Measurements from ENCODE around the gene INTS14.

The INTS14 gene

GRCh38 chr15:65623103-65623502 is 12.2 kb upstream of the INTS14 start:
- H2AK5ac ChIP-seq (ENCODE audit: low read length, severe bottlenecking) = no peak overlapping the region
- H3K18ac ChIP-seq (ENCODE audit: low read depth in 1 of 2, low read length in 2 of 2) = no peak overlapping the region
- no peak overlapping the region for H3K4me3 ChIP-seq (ENCODE audit: insufficient read depth in 1 of 2, low read depth in 1 of 2, low read length in 2 of 2)
- H2BK5ac ChIP-seq (ENCODE audit: low read depth, low read length, poor library complexity, severe bottlenecking) = no peak overlapping the region
- no peak overlapping the region for H3K4ac ChIP-seq (ENCODE audit: low read depth in 1 of 2, low read length in 2 of 2)
- H3K9me3 ChIP-seq (ENCODE audit: control insufficient read depth, low read length) = no peaks in the 10 kb centered on the region
- no peak for DNase-seq
- no peak overlapping the region for H2BK15ac ChIP-seq (ENCODE audit: low read depth, poor library complexity, severe bottlenecking)
- no peak overlapping the region for H3K23ac ChIP-seq (ENCODE audit: low read length in 2 of 2)
- H2AFZ ChIP-seq (ENCODE audit: low read depth, low read length) = no peak overlapping the region
- H3K79me1 ChIP-seq (replicated peaks; ENCODE audit: low read length, poor library complexity, severe bottlenecking) = peaks cover 1% of the 10 kb centered on the region
- H3K4me2 ChIP-seq (ENCODE audit: low read length, poor library complexity, severe bottlenecking) = no peak overlapping the region
- H3K9ac ChIP-seq (ENCODE audit: low read length) = no peak overlapping the region
- H3K27ac ChIP-seq (ENCODE audit: low read length, poor library complexity, severe bottlenecking) = no peak overlapping the region
- peaks cover 16 to 32% of the 10 kb centered on the region in 2 experiments for H3K36me3 ChIP-seq (ENCODE audit: control insufficient read depth in 1 of 2, insufficient read depth in 2 of 2, low read depth in 1 of 2, low read length in 2 of 2)
- H2BK120ac ChIP-seq (ENCODE audit: low read depth, low read length) = no peak overlapping the region
- H3K27me3 ChIP-seq (ENCODE audit: control insufficient read depth in 1 of 2, insufficient read depth in 1 of 2, low read length in 2 of 2) = no peaks in the 10 kb centered on the region
- H4K91ac ChIP-seq (ENCODE audit: low read length) = no peak overlapping the region
- no peak overlapping the region for H3K14ac ChIP-seq (ENCODE audit: low read length in 2 of 2)
- no peak overlapping the region for H4K8ac ChIP-seq (ENCODE audit: low read length)
- H3K4me1 ChIP-seq (ENCODE audit: control insufficient read depth, insufficient read depth, low read depth, low read length) = no peaks in the 10 kb centered on the region
- no peak overlapping the region for H2BK12ac ChIP-seq (ENCODE audit: low read length in 2 of 2)

GRCh38 chr15:65621638-65622037 is 10.7 kb upstream of the INTS14 start, which contains the start of gene SLC24A1:
TSS of gene SLC24A1 (plus strand) at chr15:65621938. CDS start at chr15:65624081, 2,143 bp downstream.
- H3K36me3 ChIP-seq (ENCODE audit: control insufficient read depth in 1 of 2, insufficient read depth in 2 of 2, low read depth in 1 of 2, low read length in 2 of 2) = peaks cover 16 to 32% of the 10 kb centered on the region in 2 experiments
- no peak within 1 kb of the TSS for H3K18ac ChIP-seq (ENCODE audit: low read depth in 1 of 2, low read length in 2 of 2)
- H3K14ac ChIP-seq (ENCODE audit: low read length in 2 of 2) = no peak within 1 kb of the TSS
- no peak within 1 kb of the TSS for H2BK15ac ChIP-seq (ENCODE audit: low read depth, poor library complexity, severe bottlenecking)
- H3K9ac ChIP-seq (ENCODE audit: low read length) = no peak within 1 kb of the TSS
- no peak for DNase-seq
- no peak within 1 kb of the TSS for H2BK12ac ChIP-seq (ENCODE audit: low read length in 2 of 2)
- H2AFZ ChIP-seq (ENCODE audit: low read depth, low read length) = no peak within 1 kb of the TSS
- no peak within 1 kb of the TSS for H4K91ac ChIP-seq (ENCODE audit: low read length)
- H4K8ac ChIP-seq (ENCODE audit: low read length) = no peak within 1 kb of the TSS
- no peak within 1 kb of the TSS for H3K23ac ChIP-seq (ENCODE audit: low read length in 2 of 2)
- no peak within 1 kb of the TSS for H2AK5ac ChIP-seq (ENCODE audit: low read length, severe bottlenecking)
- H3K27me3 ChIP-seq (ENCODE audit: control insufficient read depth in 1 of 2, insufficient read depth in 1 of 2, low read length in 2 of 2) = no peaks in the 10 kb centered on the region
- no peak within 1 kb of the TSS for H3K27ac ChIP-seq (ENCODE audit: low read length, poor library complexity, severe bottlenecking)
- no peak within 1 kb of the TSS for H3K4me2 ChIP-seq (ENCODE audit: low read length, poor library complexity, severe bottlenecking)
- peaks cover 1% of the 10 kb centered on the region for H3K79me1 ChIP-seq (replicated peaks; ENCODE audit: low read length, poor library complexity, severe bottlenecking)
- H3K4ac ChIP-seq (ENCODE audit: low read depth in 1 of 2, low read length in 2 of 2) = no peak within 1 kb of the TSS
- 94% methylated on average over 6 of the region's 6 CpGs for WGBS
- no peak within 1 kb of the TSS for H2BK120ac ChIP-seq (ENCODE audit: low read depth, low read length)
- H3K4me3 ChIP-seq (ENCODE audit: insufficient read depth in 1 of 2, low read depth in 1 of 2, low read length in 2 of 2) = no peak within 1 kb of the TSS
- H3K9me3 ChIP-seq (ENCODE audit: control insufficient read depth, low read length) = no peaks in the 10 kb centered on the region
- H3K4me1 ChIP-seq (ENCODE audit: control insufficient read depth, insufficient read depth, low read depth, low read length) = no peaks in the 10 kb centered on the region
- H2BK5ac ChIP-seq (ENCODE audit: low read depth, low read length, poor library complexity, severe bottlenecking) = no peak within 1 kb of the TSS

- Histone ChIP-seq H2BK15ac (ENCODE audit: low read depth, poor library complexity, severe bottlenecking) (no peak overlapping the region), H3K4me3 (ENCODE audit: insufficient read depth in 1 of 2, low read depth in 1 of 2, low read length in 2 of 2) (no peak overlapping the region), H3K14ac (ENCODE audit: low read length in 2 of 2) (no peak overlapping the region), H2BK120ac (ENCODE audit: low read depth, low read length) (no peak overlapping the region), H3K4ac (ENCODE audit: low read depth in 1 of 2, low read length in 2 of 2) (no peak overlapping the region), H3K79me1 (replicated peaks; ENCODE audit: low read length, poor library complexity, severe bottlenecking) (peaks cover 1% of the 10 kb centered on the region), H3K9ac (ENCODE audit: low read length) (no peak overlapping the region), H2BK12ac (ENCODE audit: low read length in 2 of 2) (no peak overlapping the region), H3K9me3 (ENCODE audit: control insufficient read depth, low read length) (no peaks in the 10 kb centered on the region), H3K23ac (ENCODE audit: low read length in 2 of 2) (no peak overlapping the region), H3K4me2 (ENCODE audit: low read length, poor library complexity, severe bottlenecking) (no peak overlapping the region), H3K27ac (ENCODE audit: low read length, poor library complexity, severe bottlenecking) (no peak overlapping the region), H2AK5ac (ENCODE audit: low read length, severe bottlenecking) (no peak overlapping the region), H3K36me3 (ENCODE audit: control insufficient read depth in 1 of 2, insufficient read depth in 2 of 2, low read depth in 1 of 2, low read length in 2 of 2) (peaks cover 16 to 26% of the 10 kb centered on the region in 2 experiments), H4K91ac (ENCODE audit: low read length) (no peak overlapping the region), H3K27me3 (ENCODE audit: control insufficient read depth in 1 of 2, insufficient read depth in 1 of 2, low read length in 2 of 2) (no peaks in the 10 kb centered on the region), H4K8ac (ENCODE audit: low read length) (no peak overlapping the region), H3K18ac (ENCODE audit: low read depth in 1 of 2, low read length in 2 of 2) (no peak overlapping the region), H2AFZ (ENCODE audit: low read depth, low read length) (no peak overlapping the region), H2BK5ac (ENCODE audit: low read depth, low read length, poor library complexity, severe bottlenecking) (no peak overlapping the region), H3K4me1 (ENCODE audit: control insufficient read depth, insufficient read depth, low read depth, low read length) (no peaks in the 10 kb centered on the region)
- 92% methylated on average over 2 of the region's 2 CpGs for WGBS
- no peak for DNase-seq
These were observed 9.9 kb upstream of the INTS14 start for GRCh38 chr15:65620833-65621232.

DNA sequence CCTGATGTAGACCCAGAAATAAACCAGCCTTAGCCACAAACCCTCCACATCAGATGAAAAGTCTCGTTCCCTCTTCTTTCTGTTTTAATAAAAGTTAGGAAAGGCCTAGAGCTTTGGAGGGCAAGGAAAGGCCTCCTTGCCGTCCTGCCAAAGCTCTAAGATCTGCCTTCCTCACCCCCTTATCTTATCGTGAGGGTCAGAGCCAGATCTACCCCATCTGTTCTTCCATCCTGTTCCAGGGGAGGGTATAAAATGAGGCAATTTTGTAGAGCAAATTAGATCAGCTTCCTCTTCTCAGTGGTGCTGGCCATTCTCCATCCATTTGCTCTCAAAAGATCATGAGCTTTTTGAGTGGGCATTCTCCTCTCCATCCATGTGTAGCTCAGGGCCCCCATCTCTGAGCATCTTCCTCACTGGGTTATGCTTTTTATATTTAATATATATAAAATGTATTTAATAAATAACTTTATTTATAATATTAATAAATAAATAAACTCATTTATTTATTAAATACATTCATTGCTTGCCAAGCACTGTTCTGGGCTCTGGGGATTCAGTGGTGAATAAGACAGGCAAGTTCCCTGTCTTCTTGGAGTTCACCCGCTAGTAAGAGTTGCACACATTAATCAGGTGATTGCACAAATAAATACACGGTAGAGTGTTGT is 8.8 kb upstream of the INTS14 start:
- H3K79me1 ChIP-seq (replicated peaks; ENCODE audit: low read length, poor library complexity, severe bottlenecking) = peaks cover 1% of the 10 kb centered on the region
- H3K14ac ChIP-seq (ENCODE audit: low read length in 2 of 2) = no peak overlapping the region
- H3K9ac ChIP-seq (ENCODE audit: low read length) = no peak overlapping the region
- H3K4me3 ChIP-seq (ENCODE audit: insufficient read depth in 1 of 2, low read depth in 1 of 2, low read length in 2 of 2) = no peak overlapping the region
- H2BK12ac ChIP-seq (ENCODE audit: low read length in 2 of 2) = no peak overlapping the region
- no peak overlapping the region for H3K4me2 ChIP-seq (ENCODE audit: low read length, poor library complexity, severe bottlenecking)
- H2AK5ac ChIP-seq (ENCODE audit: low read length, severe bottlenecking) = no peak overlapping the region
- no peak overlapping the region for H2BK15ac ChIP-seq (ENCODE audit: low read depth, poor library complexity, severe bottlenecking)
- H3K23ac ChIP-seq (ENCODE audit: low read length in 2 of 2) = no peak overlapping the region
- no peak overlapping the region for H2BK5ac ChIP-seq (ENCODE audit: low read depth, low read length, poor library complexity, severe bottlenecking)
- H3K4ac ChIP-seq (ENCODE audit: low read depth in 1 of 2, low read length in 2 of 2) = no peak overlapping the region
- no peak overlapping the region for H3K27ac ChIP-seq (ENCODE audit: low read length, poor library complexity, severe bottlenecking)
- no peak overlapping the region for H3K18ac ChIP-seq (ENCODE audit: low read depth in 1 of 2, low read length in 2 of 2)
- H3K27me3 ChIP-seq (ENCODE audit: control insufficient read depth in 1 of 2, insufficient read depth in 1 of 2, low read length in 2 of 2) = no peaks in the 10 kb centered on the region
- H4K8ac ChIP-seq (ENCODE audit: low read length) = no peak overlapping the region
- no peak overlapping the region for H2BK120ac ChIP-seq (ENCODE audit: low read depth, low read length)
- peaks cover 5 to 15% of the 10 kb centered on the region in 2 experiments for H3K36me3 ChIP-seq (ENCODE audit: control insufficient read depth in 1 of 2, insufficient read depth in 2 of 2, low read depth in 1 of 2, low read length in 2 of 2)
- peak overlapping the region; percentile 2 for H4K91ac ChIP-seq (ENCODE audit: low read length)
- H3K4me1 ChIP-seq (ENCODE audit: control insufficient read depth, insufficient read depth, low read depth, low read length) = no peaks in the 10 kb centered on the region
- no peak for DNase-seq
- 100% methylated on average over 4 of the region's 5 CpGs for WGBS
- no peak overlapping the region for H2AFZ ChIP-seq (ENCODE audit: low read depth, low read length)
- no peaks in the 10 kb centered on the region for H3K9me3 ChIP-seq (ENCODE audit: control insufficient read depth, low read length)
